Immature natural killer cell (primary cell): ENCODE measurements around the gene WDR73. TPM values are rescaled to one million over a fixed set of nuclear protein-coding genes. Genes with fewer than 3 reads are reported as not detected.
A peak's percentile ranks its signal among the peaks of the same experiment; 100 is the strongest.
"Not testable (repeated sequence)": the region's sequence is repeated elsewhere in the genome, so short reads cannot be mapped to it uniquely, and the experiment has no call there.

Source experiments
- DNase-seq, 3 donors: peaks; one replicate each; pipeline ENCODE4 v3.0.0; 2022; ENCODE audit warnings: mixed read lengths in 1 of 3
- H3K27ac Mint-ChIP-seq, 6 donors: one replicate each; pipeline ENCODE4 v1.8.0; 2020; ENCODE audit warnings: mixed read lengths in 6 of 6, mild to moderate bottlenecking in 5 of 6, inconsistent platforms in 4 of 6, moderate library complexity in 3 of 6
- H3K27me3 Mint-ChIP-seq, 3 donors: one replicate each; pipeline ENCODE4 v1.8.0; 2020 to 2021; ENCODE audit warnings: low read depth in 3 of 3, mild to moderate bottlenecking in 3 of 3, mixed read lengths in 3 of 3, moderate library complexity in 3 of 3, inconsistent platforms in 1 of 3
- H3K36me3 Mint-ChIP-seq, 3 donors: one replicate each; pipeline ENCODE4 v1.8.0; 2020; ENCODE audit warnings: mixed read lengths in 3 of 3, inconsistent platforms in 2 of 3, mild to moderate bottlenecking in 2 of 3
- H3K4me1 Mint-ChIP-seq, 2 donors: one replicate each; pipeline ENCODE4 v1.8.0; 2020; ENCODE audit warnings: inconsistent platforms in 2 of 2, mild to moderate bottlenecking in 2 of 2, mixed read lengths in 2 of 2, moderate library complexity in 1 of 2
- H3K4me3 Mint-ChIP-seq, 5 donors: one replicate each; pipeline ENCODE4 v1.8.0; 2020; ENCODE audit warnings: mild to moderate bottlenecking in 5 of 5, mixed read lengths in 5 of 5, inconsistent platforms in 3 of 5, moderate library complexity in 3 of 5
- H3K9me3 Mint-ChIP-seq, 6 donors: one replicate each; pipeline ENCODE4 v1.8.0; 2020; ENCODE audit warnings: mild to moderate bottlenecking in 6 of 6, mixed read lengths in 6 of 6, inconsistent platforms in 4 of 6, moderate library complexity in 3 of 6
- polyA plus RNA-seq, 3 donors: library from polyadenylated mRNA; unstranded; fragments of 300-500 nt; fragmentation: Illumina TruSeq; gene quantifications; one replicate each; pipeline ENCODE4 v1.2.3, GENCODE V29; 2021

The WDR73 gene
- polyA plus RNA-seq, 3 donors from 2014 or later = 11.4 to 22.5 (median 17.0) TPM

DNA sequence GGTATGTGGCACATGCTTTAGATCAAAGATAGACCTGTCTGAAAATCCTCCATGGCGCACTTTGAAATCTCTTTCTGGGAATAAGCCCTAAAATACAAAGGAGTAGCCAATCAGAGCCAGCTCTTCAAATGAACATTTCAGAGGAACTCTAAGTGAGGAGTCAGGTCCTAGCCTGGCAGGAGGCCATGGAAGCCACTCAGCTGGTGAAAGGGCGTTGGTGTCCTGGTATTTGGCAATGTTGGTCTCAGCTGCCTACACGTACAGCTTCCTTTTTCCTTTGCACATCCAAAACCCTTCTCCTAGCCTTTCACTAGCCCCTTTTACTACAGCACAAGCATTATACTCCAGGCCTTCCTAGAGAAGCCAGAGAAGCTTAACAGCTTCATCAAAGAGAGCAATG lies 5.5 kb downstream of the WDR73 start:
- Mint-ChIP-seq H3K4me3 (no peak overlapping the region), H3K4me1 (peaks cover 13 to 26% of the 10 kb centered on the region in 2 donors), H3K9me3 (no peaks in the 10 kb centered on the region), H3K36me3 (peaks cover 17 to 30% (median 29%) of the 10 kb centered on the region in 3 donors), H3K27me3 (peaks cover 0 to 7% (median 3%) of the 10 kb centered on the region in 3 donors), H3K27ac (peak overlapping the region in 3 of 6 donors; percentile 22 to 90 (median 56))
- DNase-seq = no peak

- H3K27me3 Mint-ChIP-seq = peaks cover 0 to 7% (median 3%) of the 10 kb centered on the region in 3 donors
- H3K9me3 Mint-ChIP-seq = no peaks in the 10 kb centered on the region
- no peak for DNase-seq
- H3K27ac Mint-ChIP-seq = peak overlapping the region in 3 of 6 donors; percentile 22 to 61 (median 41)
- H3K4me1 Mint-ChIP-seq = peaks cover 10 to 23% of the 10 kb centered on the region in 2 donors
- H3K4me3 Mint-ChIP-seq = no peak overlapping the region
- H3K36me3 Mint-ChIP-seq = peaks cover 17 to 35% (median 33%) of the 10 kb centered on the region in 3 donors
Measured at GRCh38 chr15:84647726-84648125, 6.4 kb downstream of the WDR73 start.

- H3K36me3 Mint-ChIP-seq = peaks cover 11 to 29% (median 25%) of the 10 kb centered on the region in 3 donors
Measured at GRCh38 chr15:84645997-84646396, 8.1 kb downstream of the WDR73 start.

GRCh38 chr15:84645496-84645895 lies 8.6 kb downstream of the WDR73 start:
- peaks cover 0 to 7% (median 3%) of the 10 kb centered on the region in 3 donors for H3K27me3 Mint-ChIP-seq
- peaks cover 14 to 33% (median 29%) of the 10 kb centered on the region in 3 donors for H3K36me3 Mint-ChIP-seq
- no peaks in the 10 kb centered on the region for H3K9me3 Mint-ChIP-seq
- no peak overlapping the region for H3K27ac Mint-ChIP-seq
- H3K4me1 Mint-ChIP-seq = peaks cover 6 to 11% of the 10 kb centered on the region in 2 donors
- no peak overlapping the region for H3K4me3 Mint-ChIP-seq
- DNase-seq = no peak

More at GRCh38 chr15:84645997-84646396, 8.1 kb downstream of the WDR73 start:
- peaks cover 6 to 11% of the 10 kb centered on the region in 2 donors for H3K4me1 Mint-ChIP-seq
- H3K27me3 Mint-ChIP-seq = peaks cover 0 to 7% (median 3%) of the 10 kb centered on the region in 3 donors
- no peak overlapping the region for H3K4me3 Mint-ChIP-seq
- H3K27ac Mint-ChIP-seq = peak overlapping the region in 2 of 6 donors; percentile 25 to 57
- H3K9me3 Mint-ChIP-seq = no peaks in the 10 kb centered on the region
- no peak for DNase-seq

- H3K9me3 Mint-ChIP-seq = no peaks in the 10 kb centered on the region
- H3K36me3 Mint-ChIP-seq = peaks cover 10 to 41% (median 35%) of the 10 kb centered on the region in 3 donors
- peak overlapping the region in 1 of 6 donors; percentile 53 for H3K27ac Mint-ChIP-seq
- peaks cover 0 to 7% (median 3%) of the 10 kb centered on the region in 3 donors for H3K27me3 Mint-ChIP-seq
- no peak overlapping the region for H3K4me3 Mint-ChIP-seq
- H3K4me1 Mint-ChIP-seq = peaks cover 4 to 6% of the 10 kb centered on the region in 2 donors
- DNase-seq = no peak
Measured at GRCh38 chr15:84643838-84644237, 10.2 kb downstream of the WDR73 start.

DNA sequence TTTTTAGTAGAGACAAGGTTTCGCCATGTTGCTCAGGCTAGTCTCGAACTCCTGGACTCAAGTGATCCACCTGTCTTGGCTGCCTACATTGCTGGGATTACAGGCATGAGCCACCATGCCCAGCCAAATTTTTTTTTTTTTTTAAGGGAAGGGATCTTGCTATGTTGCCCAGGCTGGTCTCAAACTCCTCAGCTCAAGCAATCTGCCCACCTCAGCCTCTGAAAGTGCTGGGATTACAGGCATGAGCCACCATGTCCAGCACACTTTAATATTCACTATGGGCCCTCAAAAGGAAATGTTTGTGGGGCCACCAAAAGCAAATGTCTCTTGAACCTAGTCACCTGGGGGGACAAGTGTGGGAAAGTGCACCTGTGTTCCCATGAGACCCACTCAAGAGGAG lies 11.4 kb downstream of the WDR73 start:
- H3K36me3 Mint-ChIP-seq = peaks cover 12 to 38% (median 31%) of the 10 kb centered on the region in 3 donors
- H3K4me3 Mint-ChIP-seq, H3K4me1 Mint-ChIP-seq, DNase-seq, H3K27ac Mint-ChIP-seq, H3K27me3 Mint-ChIP-seq, H3K9me3 Mint-ChIP-seq: not testable (repeated sequence)

- H3K27me3 Mint-ChIP-seq, H3K9me3 Mint-ChIP-seq, H3K4me3 Mint-ChIP-seq, DNase-seq, H3K4me1 Mint-ChIP-seq: not testable (repeated sequence)
- peaks cover 13 to 37% (median 31%) of the 10 kb centered on the region in 3 donors for H3K36me3 Mint-ChIP-seq
- peak overlapping the region in 1 of 6 donors; percentile 36 for H3K27ac Mint-ChIP-seq
Measured at GRCh38 chr15:84641871-84642270, 12.2 kb downstream of the WDR73 start.

GRCh38 chr15:84638103-84638502 lies 16.0 kb downstream of the WDR73 start:
- H3K4me3 Mint-ChIP-seq = no peak overlapping the region
- H3K4me1 Mint-ChIP-seq = peaks cover 25 to 36% of the 10 kb centered on the region in 2 donors
- H3K9me3 Mint-ChIP-seq = no peaks in the 10 kb centered on the region
- DNase-seq = no peak
- H3K36me3 Mint-ChIP-seq = peaks cover 11 to 32% (median 22%) of the 10 kb centered on the region in 3 donors
- H3K27me3 Mint-ChIP-seq = peaks cover 0 to 1% (median 0%) of the 10 kb centered on the region in 3 donors
- H3K27ac Mint-ChIP-seq = peak overlapping the region in 1 of 6 donors; percentile 18

DNA sequence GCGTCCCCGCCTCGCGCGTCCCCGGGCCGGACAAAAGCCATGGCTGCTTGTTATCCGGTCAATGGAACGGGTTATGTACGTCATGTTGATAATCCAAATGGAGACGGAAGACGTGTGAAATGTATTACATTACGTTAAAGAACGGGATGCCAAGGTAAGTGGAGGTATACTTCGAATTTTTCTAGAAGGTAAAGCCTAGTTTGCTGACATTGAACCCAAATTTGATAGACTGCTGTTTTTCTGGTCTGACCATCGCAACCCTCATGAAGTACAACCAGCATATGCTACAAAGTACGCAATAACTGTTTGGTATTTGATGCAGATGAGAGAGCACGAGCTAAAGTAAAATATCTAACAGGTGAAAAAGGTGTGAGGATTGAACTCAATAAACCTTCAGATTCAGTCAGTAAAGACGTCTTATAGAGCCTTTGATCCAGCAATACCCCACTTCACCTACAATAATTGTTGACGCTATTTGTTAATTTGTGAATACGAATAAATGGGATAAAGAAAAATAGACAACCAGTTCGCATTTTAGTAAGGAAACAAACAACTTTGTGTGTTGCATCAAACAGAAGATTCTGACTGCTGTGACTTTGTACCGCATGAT lies 19.8 kb downstream of the WDR73 start:
- H3K4me3 Mint-ChIP-seq = peak overlapping the region; percentile 82 to 94 (median 86)
- peaks cover 3 to 13% (median 9%) of the 10 kb centered on the region in 3 donors for H3K27me3 Mint-ChIP-seq
- H3K4me1 Mint-ChIP-seq = peaks cover 47 to 59% of the 10 kb centered on the region in 2 donors

GRCh38 chr15:84633311-84634227 lies 20.5 kb downstream of the WDR73 start:
- Mint-ChIP-seq H3K36me3 (peaks cover 4 to 10% (median 5%) of the 10 kb centered on the region in 3 donors), H3K4me1 (peaks cover 47 to 59% of the 10 kb centered on the region in 2 donors)
- DNase-seq = peak; percentile 69 to 73 (median 69)

More for the DNA sequence above, 19.8 kb downstream of the WDR73 start:
- no peak for DNase-seq
- Mint-ChIP-seq H3K9me3 (no peaks in the 10 kb centered on the region), H3K27ac (peak overlapping the region; percentile 84 to 91 (median 86)), H3K36me3 (peaks cover 4 to 14% (median 9%) of the 10 kb centered on the region in 3 donors)

DNA sequence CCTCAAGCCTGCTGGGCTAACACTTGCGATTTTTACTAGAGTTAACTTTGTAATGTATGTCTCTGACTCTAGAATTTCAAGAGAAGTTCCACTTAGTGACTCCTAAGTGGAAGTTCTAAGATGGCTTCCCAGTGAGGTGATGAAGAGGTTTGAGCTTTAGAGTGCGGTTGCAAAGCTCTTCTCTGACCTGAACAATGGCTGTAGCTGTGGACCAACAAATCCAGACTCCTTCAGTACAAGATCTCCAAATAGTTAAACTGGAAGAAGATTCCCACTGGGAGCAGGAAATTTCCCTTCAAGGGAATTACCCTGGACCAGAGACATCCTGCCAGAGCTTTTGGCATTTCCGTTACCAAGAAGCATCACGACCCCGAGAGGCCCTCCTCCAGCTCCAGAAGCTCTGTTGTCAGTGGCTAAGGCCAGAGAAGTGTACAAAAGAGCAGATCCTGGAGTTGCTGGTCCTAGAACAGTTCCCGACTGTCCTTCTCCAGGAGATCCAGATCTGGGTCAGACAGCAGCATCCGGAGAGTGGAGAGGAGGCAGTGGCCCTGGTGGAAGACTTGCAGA lies 22.3 kb downstream of the WDR73 start:
- peak overlapping the region; percentile 95 to 98 (median 97) for H3K27ac Mint-ChIP-seq
- H3K4me1 Mint-ChIP-seq = peaks cover 45 to 53% of the 10 kb centered on the region in 2 donors
- DNase-seq = no peak
- H3K9me3 Mint-ChIP-seq = no peaks in the 10 kb centered on the region
- H3K27me3 Mint-ChIP-seq = peaks cover 3 to 13% (median 9%) of the 10 kb centered on the region in 3 donors
- peak overlapping the region; percentile 94 to 99 (median 96) for H3K4me3 Mint-ChIP-seq
- H3K36me3 Mint-ChIP-seq = no peaks in the 10 kb centered on the region

More at GRCh38 chr15:84633311-84634227, 20.5 kb downstream of the WDR73 start:
- Mint-ChIP-seq H3K9me3 (no peaks in the 10 kb centered on the region), H3K27me3 (peaks cover 3 to 13% (median 9%) of the 10 kb centered on the region in 3 donors), H3K4me3 (peak overlapping the region; percentile 95 to 99 (median 96)), H3K27ac (peak overlapping the region; percentile 86 to 97 (median 96))

- Mint-ChIP-seq H3K36me3 (peaks cover 0 to 14% (median 10%) of the 10 kb centered on the region in 3 donors), H3K4me3 (peak overlapping the region in 2 of 5 donors; percentile 8 to 44), H3K27ac (peak overlapping the region in 1 of 6 donors; percentile 45), H3K9me3 (no peaks in the 10 kb centered on the region), H3K4me1 (peaks cover 26 to 30% of the 10 kb centered on the region in 2 donors), H3K27me3 (peaks cover 3 to 13% (median 9%) of the 10 kb centered on the region in 3 donors)
- no peak for DNase-seq
Measured at GRCh38 chr15:84629033-84629432, 25.1 kb downstream of the WDR73 start.

- H3K27ac Mint-ChIP-seq = no peak overlapping the region
- DNase-seq = no peak
- no peak overlapping the region for H3K4me3 Mint-ChIP-seq
- H3K9me3 Mint-ChIP-seq = peaks cover 2 to 24% (median 22%) of the 10 kb centered on the region in 6 donors
- H3K27me3 Mint-ChIP-seq = no peaks in the 10 kb centered on the region
- H3K36me3 Mint-ChIP-seq = peaks cover 28 to 44% (median 41%) of the 10 kb centered on the region in 3 donors
- no peaks in the 10 kb centered on the region for H3K4me1 Mint-ChIP-seq
Measured at GRCh38 chr15:84625123-84625522, 29.0 kb downstream of the WDR73 start.
